ENCODE results near the gene WDHD1. TPM values are rescaled to one million over a fixed set of nuclear protein-coding genes. Genes with fewer than 3 reads are reported as not detected.
"Not testable (repeated sequence)": the region's sequence is repeated elsewhere in the genome, so short reads cannot be mapped to it uniquely, and the experiment has no call there.

WDHD1 gene
- total RNA-seq, 1 experiment from 2014 or later: 27.7 TPM

DNA sequence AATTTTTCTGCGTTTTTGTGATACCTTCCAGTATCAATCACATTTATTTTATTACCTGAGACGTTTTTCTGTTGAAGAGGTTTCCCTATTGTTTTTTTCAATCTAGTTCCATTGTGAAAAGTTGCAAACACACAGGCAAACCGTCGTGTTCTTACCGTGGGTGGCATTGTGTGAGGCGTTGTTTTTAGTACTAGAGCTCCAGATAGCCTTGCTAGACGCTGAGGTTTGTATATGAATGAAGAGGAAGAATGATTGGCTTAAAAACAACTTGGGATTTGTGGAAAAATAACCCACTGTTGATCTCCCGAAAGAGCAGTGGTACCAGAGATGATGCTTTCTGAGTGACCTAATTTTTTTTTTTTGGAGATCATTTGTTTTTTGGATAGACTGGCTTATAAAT, 1.2 kb upstream of the WDHD1 start:
- TF ChIP-seq, protein P1, sequence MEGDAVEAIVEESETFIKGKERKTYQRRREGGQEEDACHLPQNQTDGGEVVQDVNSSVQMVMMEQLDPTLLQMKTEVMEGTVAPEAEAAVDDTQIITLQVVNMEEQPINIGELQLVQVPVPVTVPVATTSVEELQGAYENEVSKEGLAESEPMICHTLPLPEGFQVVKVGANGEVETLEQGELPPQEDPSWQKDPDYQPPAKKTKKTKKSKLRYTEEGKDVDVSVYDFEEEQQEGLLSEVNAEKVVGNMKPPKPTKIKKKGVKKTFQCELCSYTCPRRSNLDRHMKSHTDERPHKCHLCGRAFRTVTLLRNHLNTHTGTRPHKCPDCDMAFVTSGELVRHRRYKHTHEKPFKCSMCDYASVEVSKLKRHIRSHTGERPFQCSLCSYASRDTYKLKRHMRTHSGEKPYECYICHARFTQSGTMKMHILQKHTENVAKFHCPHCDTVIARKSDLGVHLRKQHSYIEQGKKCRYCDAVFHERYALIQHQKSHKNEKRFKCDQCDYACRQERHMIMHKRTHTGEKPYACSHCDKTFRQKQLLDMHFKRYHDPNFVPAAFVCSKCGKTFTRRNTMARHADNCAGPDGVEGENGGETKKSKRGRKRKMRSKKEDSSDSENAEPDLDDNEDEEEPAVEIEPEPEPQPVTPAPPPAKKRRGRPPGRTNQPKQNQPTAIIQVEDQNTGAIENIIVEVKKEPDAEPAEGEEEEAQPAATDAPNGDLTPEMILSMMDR (IDR thresholded peaks at IDR 0.05; ENCODE audit: unreplicated experiment): no peak
- H3K9me3 Mint-ChIP-seq (ENCODE audit: low read depth, unreplicated experiment): no peaks in the 10 kb centered on the region
- CTCF ChIA-PET: interaction anchor here (1.8 kb wide), 1 partner anchor 133 kb away, joined by 10 read pairs; no protein-coding TSS in a partner anchor

GRCh38 chr14:55026441-55026792, 482 bp downstream of the WDHD1 start:
- Mint-ChIP-seq H3K4me1 (ENCODE audit: low read depth, unreplicated experiment) (peaks cover 29% of the 10 kb centered on the region), H3K9me3 (ENCODE audit: low read depth, unreplicated experiment) (no peaks in the 10 kb centered on the region), H3K27me3 (ENCODE audit: unreplicated experiment) (no peaks in the 10 kb centered on the region), H3K4me3 (ENCODE audit: low read depth, unreplicated experiment) (peak overlapping the region; percentile 89), H3K36me3 (ENCODE audit: insufficient read depth, unreplicated experiment) (peaks cover 34% of the 10 kb centered on the region), H3K27ac (ENCODE audit: unreplicated experiment) (peak overlapping the region; percentile 23)
- BruUV-seq (replicated peaks): TSS peak; percentile 74
- intact Hi-C loops (cut with micrococcal nuclease; ENCODE audit: unreplicated experiment): no loop called here
- CTCF ChIA-PET: interaction anchor here (0.8 to 1.8 kb wide), 6 partner anchors 25 to 134 kb away, joined by 3 to 10 read pairs (median 3); no protein-coding TSS in a partner anchor
- TF ChIP-seq, protein P1 (IDR thresholded peaks at IDR 0.05; ENCODE audit: unreplicated experiment): no peak
- DNase-seq: no peak

More for the DNA sequence above, 1.2 kb upstream of the WDHD1 start:
- H3K36me3 Mint-ChIP-seq (ENCODE audit: insufficient read depth, unreplicated experiment): peaks cover 34% of the 10 kb centered on the region
- intact Hi-C loops (cut with micrococcal nuclease; ENCODE audit: unreplicated experiment): no loop called here
- H3K4me1 Mint-ChIP-seq (ENCODE audit: low read depth, unreplicated experiment): peaks cover 32% of the 10 kb centered on the region
- peak overlapping the region; percentile 89 for H3K4me3 Mint-ChIP-seq (ENCODE audit: low read depth, unreplicated experiment)
- peak overlapping the region; percentile 23 for H3K27ac Mint-ChIP-seq (ENCODE audit: unreplicated experiment)
- no peaks in the 10 kb centered on the region for H3K27me3 Mint-ChIP-seq (ENCODE audit: unreplicated experiment)
- BruUV-seq (replicated peaks): no TSS peak
- DNase-seq: no peak

DNA sequence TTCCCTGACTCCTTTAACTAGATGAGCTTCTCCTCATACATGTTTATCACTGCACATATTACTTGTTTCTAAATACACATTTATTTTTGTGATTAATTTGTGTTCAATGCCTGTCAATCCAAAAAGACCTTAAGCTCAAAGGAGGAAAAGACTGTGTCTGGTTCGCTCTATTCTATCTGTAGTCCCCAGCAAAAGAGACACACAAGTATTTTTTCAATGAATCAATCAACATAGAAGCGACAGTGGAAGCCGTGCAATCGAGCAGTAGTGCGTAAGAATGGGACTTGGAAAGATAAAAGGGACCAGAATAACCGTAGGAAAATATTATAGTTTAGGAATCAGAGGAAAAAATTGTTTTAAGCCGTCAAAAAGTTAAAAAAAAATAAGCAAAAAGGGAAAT, 951 bp downstream of the WDHD1 start:
- peaks cover 25% of the 10 kb centered on the region for H3K4me1 Mint-ChIP-seq (ENCODE audit: low read depth, unreplicated experiment)
- no peak for DNase-seq
- no TSS peak for BruUV-seq (replicated peaks)
- H3K9me3 Mint-ChIP-seq (ENCODE audit: low read depth, unreplicated experiment): no peaks in the 10 kb centered on the region
- TF ChIP-seq, protein P1 (IDR thresholded peaks at IDR 0.05; ENCODE audit: unreplicated experiment): no peak
- H3K27me3 Mint-ChIP-seq (ENCODE audit: unreplicated experiment): no peaks in the 10 kb centered on the region
- peaks cover 34% of the 10 kb centered on the region for H3K36me3 Mint-ChIP-seq (ENCODE audit: insufficient read depth, unreplicated experiment)
- H3K27ac Mint-ChIP-seq (ENCODE audit: unreplicated experiment): peak overlapping the region; percentile 23
- H3K4me3 Mint-ChIP-seq (ENCODE audit: low read depth, unreplicated experiment): peak overlapping the region; percentile 89
- CTCF ChIA-PET: interaction anchor here (1.0 kb wide), 1 partner anchor 78 kb away, joined by 3 read pairs; no protein-coding TSS in a partner anchor
- intact Hi-C loops (cut with micrococcal nuclease; ENCODE audit: unreplicated experiment): no loop called here

GRCh38 chr14:55024365-55024764, 2.5 kb downstream of the WDHD1 start:
- H3K9me3 Mint-ChIP-seq (ENCODE audit: low read depth, unreplicated experiment); CTCF ChIA-PET; H3K27me3 Mint-ChIP-seq (ENCODE audit: unreplicated experiment); H3K4me3 Mint-ChIP-seq (ENCODE audit: low read depth, unreplicated experiment); intact Hi-C loops (cut with micrococcal nuclease; ENCODE audit: unreplicated experiment); H3K27ac Mint-ChIP-seq (ENCODE audit: unreplicated experiment); DNase-seq; BruUV-seq (replicated peaks): not testable (repeated sequence)
- peaks cover 34% of the 10 kb centered on the region for H3K36me3 Mint-ChIP-seq (ENCODE audit: insufficient read depth, unreplicated experiment)
- peaks cover 33% of the 10 kb centered on the region for H3K4me1 Mint-ChIP-seq (ENCODE audit: low read depth, unreplicated experiment)

DNA sequence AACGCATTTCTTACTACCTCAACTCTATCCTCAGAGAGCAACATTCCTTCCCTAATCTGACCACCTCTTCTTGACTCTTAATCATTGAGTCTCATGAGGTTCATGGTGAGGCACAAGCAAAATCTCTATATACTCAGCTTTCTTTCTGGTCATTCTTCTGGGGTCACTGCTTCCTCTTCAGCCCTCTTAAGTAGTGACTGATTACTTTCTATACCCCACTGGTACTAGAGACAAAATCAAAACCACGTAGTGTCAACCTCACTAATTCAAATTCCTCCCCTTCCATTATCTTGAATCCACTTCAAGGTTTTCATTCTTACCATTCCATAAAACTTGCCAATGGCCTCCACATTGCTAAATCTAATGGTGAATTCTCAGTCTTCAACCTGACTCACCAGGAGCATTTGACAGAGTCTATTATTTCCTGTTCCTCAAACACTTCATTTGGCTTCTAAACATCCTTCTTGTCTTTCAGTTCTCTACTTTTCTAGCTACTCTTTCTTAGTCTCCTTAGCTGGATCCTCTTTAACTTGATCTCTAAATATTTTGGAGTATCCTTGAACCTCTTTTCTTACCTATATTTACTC, 6.8 kb downstream of the WDHD1 start:
- Mint-ChIP-seq H3K36me3 (ENCODE audit: insufficient read depth, unreplicated experiment) (no peaks in the 10 kb centered on the region), H3K9me3 (ENCODE audit: low read depth, unreplicated experiment) (no peaks in the 10 kb centered on the region), H3K4me3 (ENCODE audit: low read depth, unreplicated experiment) (no peak overlapping the region), H3K27ac (ENCODE audit: unreplicated experiment) (no peak overlapping the region), H3K4me1 (ENCODE audit: low read depth, unreplicated experiment) (peaks cover 20% of the 10 kb centered on the region), H3K27me3 (ENCODE audit: unreplicated experiment) (no peaks in the 10 kb centered on the region)
- no TSS peak for BruUV-seq (replicated peaks)
- TF ChIP-seq, protein P1 (IDR thresholded peaks at IDR 0.05; ENCODE audit: unreplicated experiment): no peak
- CTCF ChIA-PET: no interaction called here
- intact Hi-C loops (cut with micrococcal nuclease; ENCODE audit: unreplicated experiment): no loop called here
- DNase-seq: no peak
